Amygdala (tissue), 56 donors: ENCODE measurements around the gene CD247.
A peak's percentile ranks its signal among the peaks of the same experiment; 100 is the strongest.

Source experiments
- DNase-seq, 56 donors: peaks; one replicate each; lab custom pipeline; 2025; lab: John Stamatoyannopoulos, UW

The CD247 gene

GRCh38 chr1:167492481-167492910 lies 25.8 kb downstream of the CD247 start:
- no peak for DNase-seq

- DNase-seq, result no peak
Observed at GRCh38 chr1:167491586-167492461, 26.5 kb downstream of the CD247 start.

DNA sequence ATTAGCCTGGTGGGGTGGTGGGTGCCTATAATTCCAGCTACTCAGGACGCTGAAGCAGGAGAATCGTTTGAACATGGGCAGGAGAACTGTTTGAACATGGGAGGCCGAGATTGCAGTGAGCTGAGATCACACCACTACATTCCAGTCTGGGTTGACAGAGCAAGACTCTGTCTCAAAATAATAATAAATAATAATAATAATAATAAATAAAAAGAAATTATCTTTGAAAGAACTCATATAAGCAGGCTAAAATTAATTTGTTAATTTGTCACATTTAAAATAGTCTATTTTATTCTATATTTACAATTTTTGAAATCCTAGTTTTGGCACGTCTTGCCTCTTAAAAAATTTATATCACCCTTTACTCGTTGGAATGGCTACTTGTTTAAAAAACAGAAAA lies 27.6 kb downstream of the CD247 start:
- DNase-seq, result no peak

- no peak for DNase-seq
Observed at GRCh38 chr1:167489571-167490340, 28.6 kb downstream of the CD247 start.

DNA sequence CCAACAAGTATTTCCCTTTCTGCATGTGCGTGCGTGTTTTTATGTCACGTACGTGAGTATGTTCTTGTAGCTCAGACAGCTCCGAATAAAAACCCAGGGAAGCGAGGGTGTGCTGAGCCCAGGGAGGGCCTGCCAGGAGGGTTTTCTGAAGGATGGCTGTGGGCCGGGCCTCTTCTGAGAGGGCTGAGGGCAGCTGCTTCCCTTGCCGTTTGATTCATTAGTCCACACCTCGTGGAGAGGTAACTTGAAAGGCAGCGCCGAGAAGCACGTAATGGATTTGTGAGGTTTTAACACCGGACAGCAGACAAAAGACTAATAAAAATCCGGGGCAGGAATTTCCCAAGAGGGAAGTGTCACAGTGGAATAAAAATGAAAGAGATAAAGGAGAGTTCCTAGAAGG lies 29.5 kb downstream of the CD247 start:
- DNase-seq, result no peak

DNA sequence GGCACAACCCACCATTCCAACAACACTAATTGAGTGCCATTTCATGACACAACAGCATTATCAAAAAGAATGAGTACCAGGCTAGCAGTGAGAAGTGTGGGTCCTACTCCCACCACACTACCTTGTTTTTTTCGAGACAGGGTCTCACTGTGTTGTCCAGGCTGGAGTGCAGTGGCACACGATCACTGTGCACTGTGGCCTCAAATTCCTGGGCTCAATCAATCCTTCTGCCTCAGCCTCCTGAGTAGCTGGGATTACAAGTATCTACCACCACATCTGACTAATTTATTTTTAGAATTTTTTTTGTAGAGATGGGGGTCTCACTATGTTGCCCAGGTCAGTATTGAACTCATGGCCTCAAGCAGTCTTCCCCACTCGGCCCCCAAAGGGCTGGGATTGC lies 30.7 kb downstream of the CD247 start:
- no peak for DNase-seq

DNA sequence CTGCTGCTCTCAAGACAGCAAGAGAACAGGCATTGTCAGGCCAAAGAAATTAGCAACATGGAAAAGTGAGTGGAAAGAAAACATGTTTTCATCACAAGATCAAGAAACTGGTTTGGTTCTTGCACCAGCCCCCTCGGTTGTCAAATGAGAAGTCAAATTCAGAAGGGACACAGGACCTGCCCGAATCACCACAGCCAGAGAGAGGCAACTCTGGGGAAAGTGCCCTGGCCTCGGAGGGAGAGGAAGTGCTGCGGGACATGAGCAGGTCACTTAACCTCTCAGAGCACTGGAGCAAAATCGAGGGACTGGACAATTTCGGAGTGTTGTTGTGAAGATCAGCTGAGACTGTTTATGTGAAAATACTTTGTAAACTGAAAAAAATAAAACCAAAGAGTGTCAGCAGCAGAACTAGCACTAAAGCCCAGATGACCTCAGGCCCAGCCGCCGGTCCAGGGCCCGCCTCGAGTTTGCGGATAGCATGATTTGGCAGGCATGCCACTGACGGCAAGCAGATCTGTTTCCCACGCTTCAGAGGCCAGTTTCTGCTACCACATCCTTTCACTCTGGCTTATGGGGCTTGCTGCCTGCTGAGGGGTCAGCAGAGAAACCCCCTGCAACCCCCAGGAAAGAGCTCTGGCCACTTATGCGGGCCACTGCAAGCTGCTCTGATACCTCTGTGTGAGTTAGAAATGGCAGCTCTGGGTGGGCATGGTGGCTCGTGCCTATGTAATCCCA lies 32.1 kb downstream of the CD247 start:
- DNase-seq, result no peak

- DNase-seq, result no peak
Observed at GRCh38 chr1:167484726-167485502, 33.4 kb downstream of the CD247 start.

GRCh38 chr1:167483790-167484189 lies 34.5 kb downstream of the CD247 start:
- DNase-seq, result no peak

GRCh38 chr1:167482184-167482583 lies 36.1 kb downstream of the CD247 start:
- no peak for DNase-seq

DNA sequence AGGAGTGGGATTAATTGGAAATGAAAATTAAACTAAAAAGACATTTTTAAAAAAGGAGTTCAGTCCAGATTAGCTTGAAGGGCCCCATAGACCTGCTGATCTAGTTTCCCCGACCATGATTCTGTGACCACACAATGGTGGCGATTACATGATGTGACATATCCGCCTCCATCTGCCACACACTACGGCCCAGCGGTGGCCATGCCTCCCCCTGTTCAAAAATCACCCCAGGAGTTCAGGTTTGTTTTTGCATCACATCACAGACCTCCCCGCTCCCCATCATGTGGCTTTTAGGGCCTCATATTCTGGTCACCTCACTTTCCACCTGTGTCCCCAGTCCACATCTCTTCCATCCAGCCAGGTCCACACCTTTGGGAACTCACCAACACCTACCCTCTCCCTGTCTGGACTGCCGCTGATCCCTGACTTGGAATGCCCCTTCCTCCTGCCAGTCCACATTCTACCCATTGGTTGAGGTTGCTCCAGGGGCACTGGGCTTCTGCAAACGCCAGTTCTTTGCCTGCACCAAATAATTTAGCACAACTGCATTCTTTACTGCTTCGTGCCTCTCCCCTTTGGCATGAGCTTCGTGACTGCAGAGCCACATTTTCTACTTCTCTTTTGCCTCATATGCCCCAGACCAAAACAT lies 38.9 kb downstream of the CD247 start:
- no peak for DNase-seq

GRCh38 chr1:167477986-167478385 lies 40.3 kb downstream of the CD247 start:
- DNase-seq, result no peak

- DNase-seq, result no peak
Observed at GRCh38 chr1:167476061-167476460, 42.3 kb downstream of the CD247 start.

DNA sequence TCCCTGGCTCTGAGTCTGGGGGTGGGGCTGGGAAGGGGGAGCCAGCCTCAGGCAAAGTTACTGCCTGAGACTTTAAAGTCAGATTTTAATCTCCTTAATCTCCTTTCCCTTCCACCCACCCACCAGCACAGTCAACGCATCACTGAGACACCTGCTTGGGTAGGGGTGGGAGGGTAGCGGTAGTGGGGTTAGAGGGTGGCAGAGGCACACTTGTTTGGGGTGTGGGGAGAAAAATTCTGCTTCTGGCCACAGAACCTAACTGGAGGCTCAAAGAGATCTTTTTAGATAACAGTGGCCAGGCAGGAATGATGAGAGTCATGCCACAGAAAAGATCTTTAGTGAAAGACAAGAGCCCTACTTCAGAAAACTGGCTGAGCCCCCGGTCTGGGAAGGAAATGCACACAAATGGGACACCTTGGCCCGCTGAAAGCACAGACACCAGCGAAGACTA lies 44.1 kb downstream of the CD247 start:
- DNase-seq, result no peak

DNA sequence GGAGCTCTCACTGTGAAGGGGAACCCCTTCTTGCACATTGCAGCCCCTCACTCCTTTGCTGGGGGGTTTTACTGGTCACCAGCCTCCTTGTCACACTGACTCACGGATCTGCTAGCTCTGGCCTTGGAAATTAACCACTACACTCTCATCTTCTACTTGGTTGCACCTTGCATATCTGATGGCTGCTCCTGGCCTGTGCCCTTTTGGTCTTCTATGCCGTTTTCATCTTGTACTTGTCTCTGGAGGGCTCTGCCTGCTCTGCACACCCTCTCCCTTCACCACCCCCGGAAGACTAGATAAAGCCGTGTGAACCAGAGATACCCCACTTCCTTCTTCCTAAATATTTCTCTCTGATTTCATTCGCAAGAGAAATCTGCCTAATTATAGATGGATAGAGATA lies 44.6 kb downstream of the CD247 start:
- no peak for DNase-seq

GRCh38 chr1:167472752-167473521 lies 45.4 kb downstream of the CD247 start:
- peak in 1 of 56 donors; percentile 10 for DNase-seq

DNA sequence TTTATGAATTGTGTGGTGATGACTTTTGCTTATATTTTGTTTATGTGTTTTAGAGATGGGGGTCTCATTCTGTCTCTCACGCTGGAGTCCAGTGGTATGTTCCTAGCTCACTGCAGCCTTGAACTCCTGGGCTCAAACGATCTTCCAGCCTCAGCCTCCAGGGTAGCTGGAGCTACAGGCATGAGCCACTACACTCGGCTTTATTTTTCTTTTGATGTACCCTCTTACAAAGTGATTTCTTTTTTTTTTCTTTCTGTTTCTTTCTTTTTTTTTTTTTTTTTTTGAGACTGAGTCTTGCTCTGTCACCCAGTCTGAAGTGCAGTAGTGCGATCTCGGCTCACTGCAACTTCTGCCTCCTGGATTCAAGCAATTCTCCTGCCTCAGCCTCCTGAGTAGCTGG lies 46.8 kb downstream of the CD247 start:
- DNase-seq, result no peak

- DNase-seq, result no peak
Observed at GRCh38 chr1:167469280-167469965, 48.9 kb downstream of the CD247 start.
